ENCODE results near the gene PET100. TPM values are rescaled to one million over a fixed set of nuclear protein-coding genes. Genes with fewer than 3 reads are reported as not detected.
A peak's percentile ranks its signal among the peaks of the same experiment; 100 is the strongest.

Gene PET100
- total and polyA plus RNA-seq, 10 donors, result 8.7 to 130 (median 86.8) TPM

DNA sequence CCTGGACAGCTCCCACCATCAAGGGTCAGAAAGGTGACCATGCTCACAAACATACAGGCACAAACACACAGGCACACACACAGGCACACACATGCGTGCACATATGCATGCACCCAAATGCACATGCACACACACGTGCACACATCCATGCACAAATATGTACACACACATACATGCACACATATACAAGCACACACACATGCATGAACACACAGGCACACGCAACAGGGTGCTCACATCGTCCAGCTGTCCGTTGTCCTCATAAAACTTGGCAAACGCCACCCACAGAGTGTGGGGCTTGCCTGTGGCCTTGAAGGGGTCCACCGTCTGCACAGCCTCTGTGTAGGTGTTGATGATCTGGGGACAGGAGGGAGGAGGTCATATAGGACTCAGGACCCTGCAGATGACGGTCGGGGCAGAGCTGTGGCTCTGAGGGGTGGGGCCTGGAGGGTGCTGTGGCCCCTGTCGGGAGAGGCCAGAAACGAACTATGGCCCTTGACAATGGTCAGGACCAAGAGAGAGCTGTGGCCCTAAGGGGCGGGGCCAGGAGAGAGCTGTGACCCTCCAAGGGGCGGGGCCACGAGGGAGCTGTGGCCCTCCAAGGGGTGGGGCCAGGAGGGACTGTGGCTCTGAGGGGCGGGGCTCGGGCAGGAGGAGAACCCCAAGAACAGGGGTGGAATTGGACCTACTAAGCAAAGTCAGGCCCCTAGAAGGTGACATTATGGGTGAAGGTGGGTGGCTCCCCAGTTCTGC is 6.5 kb upstream of the PET100 start:
- Histone ChIP-seq H3K27ac (no peak overlapping the region), H3K27me3 (replicated peaks in 1 of 7) (no peaks in the 10 kb centered on the region), H3K4me3 (no peak overlapping the region), H3K4me1 (peaks cover 3 to 40% (median 23%) of the 10 kb centered on the region in 6 donors), H3K9me3 (no peaks in the 10 kb centered on the region), H3K36me3 (peaks cover 10 to 100% (median 81%) of the 10 kb centered on the region in 6 donors)
- DNase-seq, result no peak
- WGBS, 5 donors, result 86 to 95% (median 90%) methylated on average over 13 to 16 of the region's 16 CpGs
- intact Hi-C loops (cut with DNase I; ENCODE audit: low total_unique reads), result no loop called here
- TF ChIP-seq, protein P1, sequence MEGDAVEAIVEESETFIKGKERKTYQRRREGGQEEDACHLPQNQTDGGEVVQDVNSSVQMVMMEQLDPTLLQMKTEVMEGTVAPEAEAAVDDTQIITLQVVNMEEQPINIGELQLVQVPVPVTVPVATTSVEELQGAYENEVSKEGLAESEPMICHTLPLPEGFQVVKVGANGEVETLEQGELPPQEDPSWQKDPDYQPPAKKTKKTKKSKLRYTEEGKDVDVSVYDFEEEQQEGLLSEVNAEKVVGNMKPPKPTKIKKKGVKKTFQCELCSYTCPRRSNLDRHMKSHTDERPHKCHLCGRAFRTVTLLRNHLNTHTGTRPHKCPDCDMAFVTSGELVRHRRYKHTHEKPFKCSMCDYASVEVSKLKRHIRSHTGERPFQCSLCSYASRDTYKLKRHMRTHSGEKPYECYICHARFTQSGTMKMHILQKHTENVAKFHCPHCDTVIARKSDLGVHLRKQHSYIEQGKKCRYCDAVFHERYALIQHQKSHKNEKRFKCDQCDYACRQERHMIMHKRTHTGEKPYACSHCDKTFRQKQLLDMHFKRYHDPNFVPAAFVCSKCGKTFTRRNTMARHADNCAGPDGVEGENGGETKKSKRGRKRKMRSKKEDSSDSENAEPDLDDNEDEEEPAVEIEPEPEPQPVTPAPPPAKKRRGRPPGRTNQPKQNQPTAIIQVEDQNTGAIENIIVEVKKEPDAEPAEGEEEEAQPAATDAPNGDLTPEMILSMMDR (IDR thresholded peaks at IDR 0.05 in 8 of 11, conservative IDR thresholded peaks at IDR 0.05 in 3 of 11), result no peak
- TF ChIP-seq POLR2A (IDR thresholded peaks at IDR 0.05) (no peak), POLR2AphosphoS5 (IDR thresholded peaks at IDR 0.05) (no peak)

DNA sequence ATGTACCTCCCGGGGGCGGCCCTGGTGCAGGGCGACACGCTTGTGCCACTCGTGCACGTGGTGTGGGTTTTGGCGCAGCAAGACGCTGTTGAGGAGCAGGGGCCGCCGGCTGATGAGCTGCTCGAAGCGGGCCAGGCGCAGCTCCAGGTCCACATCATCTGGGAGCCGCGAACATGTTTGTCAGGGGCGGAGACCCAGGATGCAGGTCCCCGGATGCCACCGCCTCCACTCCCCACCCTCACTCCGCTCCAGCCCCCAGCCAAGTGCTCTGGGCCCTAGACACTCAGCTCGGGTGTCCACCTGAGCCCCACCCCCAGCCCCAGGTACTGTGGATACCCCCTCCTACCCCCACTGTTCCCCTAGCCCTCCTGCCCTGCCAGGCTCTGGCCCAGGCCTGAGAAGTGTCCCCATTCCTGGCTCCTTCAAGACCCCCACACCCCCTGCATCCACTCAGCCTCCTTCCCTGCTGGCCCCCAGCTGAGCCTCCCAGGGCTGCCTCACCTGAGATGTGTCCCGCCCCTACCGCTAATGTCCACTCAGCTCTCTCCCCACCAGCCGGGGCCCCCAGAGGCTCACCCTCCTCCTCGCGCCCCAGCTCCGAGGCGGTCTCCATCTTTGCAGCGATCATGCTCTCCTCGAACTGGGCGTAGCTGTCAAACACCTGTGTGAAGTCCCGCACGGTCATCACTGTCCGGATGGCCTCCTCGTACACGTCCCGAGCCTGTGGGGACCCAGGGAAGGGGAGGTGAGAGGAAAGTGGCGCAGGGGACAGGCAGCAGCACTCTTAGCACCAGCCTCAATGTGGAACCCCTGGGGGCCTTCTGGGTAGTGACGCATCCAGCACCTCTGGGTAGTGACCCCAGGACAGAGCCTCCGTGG is 5.6 kb upstream of the PET100 start:
- 95 to 98% (median 96%) methylated on average over 28 to 39 of the region's 39 CpGs for WGBS, 5 donors
- DNase-seq, result no peak
- H3K4me3 ChIP-seq, result no peak overlapping the region
- no peaks in the 10 kb centered on the region for H3K27me3 ChIP-seq (replicated peaks in 1 of 7)
- TF ChIP-seq POLR2A (IDR thresholded peaks at IDR 0.05) (no peak), POLR2AphosphoS5 (IDR thresholded peaks at IDR 0.05) (peak in 1 of 3 donors; percentile 5)
- H3K4me1 ChIP-seq, result peaks cover 10 to 40% (median 27%) of the 10 kb centered on the region in 6 donors
- H3K9me3 ChIP-seq, result no peaks in the 10 kb centered on the region
- no peak overlapping the region for H3K27ac ChIP-seq
- H3K36me3 ChIP-seq, result peaks cover 10 to 92% (median 78%) of the 10 kb centered on the region in 6 donors
- intact Hi-C loops (cut with DNase I; ENCODE audit: low total_unique reads), result no loop called here

DNA sequence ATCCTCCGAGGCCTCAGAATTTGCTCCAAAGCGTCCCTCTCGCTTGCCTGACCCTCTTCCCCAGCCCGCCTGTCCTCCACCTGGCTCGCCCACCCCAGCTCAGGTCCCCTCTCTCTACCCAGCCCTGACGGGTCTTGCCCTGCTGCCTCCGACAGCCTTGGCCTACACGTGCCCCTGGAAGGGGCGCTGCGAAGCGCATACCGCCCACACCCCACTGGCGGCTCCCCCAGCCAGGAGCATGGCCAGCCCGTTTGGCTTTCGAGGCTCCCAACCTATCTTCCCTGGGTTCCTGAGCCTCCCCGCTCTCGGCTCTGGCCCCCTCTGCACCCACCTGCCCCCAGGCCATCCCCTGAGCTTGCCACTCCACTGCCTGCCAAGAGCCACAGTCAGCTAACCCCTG is 4.8 kb upstream of the PET100 start:
- no peak for DNase-seq
- Histone ChIP-seq H3K4me1 (peaks cover 10 to 35% (median 24%) of the 10 kb centered on the region in 6 donors), H3K27me3 (replicated peaks in 1 of 7) (no peaks in the 10 kb centered on the region), H3K4me3 (no peak overlapping the region), H3K27ac (no peak overlapping the region), H3K9me3 (no peaks in the 10 kb centered on the region), H3K36me3 (peaks cover 10 to 83% (median 70%) of the 10 kb centered on the region in 6 donors)
- peak in 2 of 3 donors; percentile 4 to 19 for TF ChIP-seq POLR2AphosphoS5 (IDR thresholded peaks at IDR 0.05)
- no peak for TF ChIP-seq POLR2A (IDR thresholded peaks at IDR 0.05)
- intact Hi-C loops (cut with DNase I; ENCODE audit: low total_unique reads), result no loop called here
- WGBS, 5 donors, result 86 to 95% (median 93%) methylated on average over 17 of the region's 17 CpGs

- H3K27me3 ChIP-seq (replicated peaks in 1 of 7), result no peaks in the 10 kb centered on the region
- H3K36me3 ChIP-seq, result peaks cover 6 to 73% (median 60%) of the 10 kb centered on the region in 6 donors
- DNase-seq, result no peak
- H3K4me1 ChIP-seq, result peaks cover 20 to 42% (median 32%) of the 10 kb centered on the region in 6 donors
- no peak overlapping the region for H3K27ac ChIP-seq
- no peaks in the 10 kb centered on the region for H3K9me3 ChIP-seq
- no peak for TF ChIP-seq POLR2A (IDR thresholded peaks at IDR 0.05)
- no peak for TF ChIP-seq POLR2AphosphoS5 (IDR thresholded peaks at IDR 0.05)
- TF ChIP-seq, protein P1 (IDR thresholded peaks at IDR 0.05 in 8 of 11, conservative IDR thresholded peaks at IDR 0.05 in 3 of 11), result no peak
- no peak overlapping the region for H3K4me3 ChIP-seq
- intact Hi-C loops (cut with DNase I; ENCODE audit: low total_unique reads), result no loop called here
- WGBS, 5 donors, result 97 to 98% (median 98%) methylated on average over 34 of the region's 34 CpGs
These were observed 3.7 kb upstream of the PET100 start for GRCh38 chr19:7625763-7626372.

All from spleen (tissue), 11 donors.